OCI-LY1 (cell line): ENCODE measurements around the gene OPHN1.
"Not testable (repeated sequence)": the region's sequence is repeated elsewhere in the genome, so short reads cannot be mapped to it uniquely, and the experiment has no call there.

ENCODE experiments used
- H2AFZ ChIP-seq: fragments of 200-600 bp; sonication (generic), shearing (Covaris generic); 2 replicates; pipeline ENCODE4 v1.6.0; 2014; ENCODE audit warnings: antibody characterized with exemption, mild to moderate bottlenecking, low read length
- H3F3A ChIP-seq: fragments of 200-600 bp; sonication (generic), shearing (Covaris generic); 2 replicates; pipeline ENCODE4 v1.6.0; 2014; ENCODE audit warnings: mild to moderate bottlenecking, antibody characterized with exemption, low read length, moderate library complexity; ENCODE audit not compliant: insufficient read depth
- H3K27ac ChIP-seq: fragments of 200-600 bp; sonication (generic); 2 replicates; pipeline ENCODE4 v1.5.1; 2014; ENCODE audit warnings: low read length, mixed run types, mild to moderate bottlenecking, low read depth; ENCODE audit not compliant: poor library complexity, severe bottlenecking
- H3K27me3 ChIP-seq: fragments of 200-600 bp; sonication (generic); 2 replicates; pipeline ENCODE4 v1.6.0; 2014; ENCODE audit warnings: antibody characterized with exemption, mild to moderate bottlenecking, low read length, moderate library complexity; ENCODE audit not compliant: insufficient read depth
- H3K36me3 ChIP-seq: fragments of 200-600 bp; sonication (generic); 2 replicates; pipeline ENCODE4 v1.6.1; 2014; ENCODE audit warnings: mild to moderate bottlenecking, antibody characterized with exemption, low read length, moderate library complexity, mixed read lengths; ENCODE audit not compliant: insufficient read depth
- H3K4me1 ChIP-seq: fragments of 200-600 bp; sonication (generic); 2 replicates; pipeline ENCODE4 v1.5.1; 2014; ENCODE audit warnings: mild to moderate bottlenecking, low read length, moderate library complexity; ENCODE audit not compliant: insufficient read depth, severe bottlenecking
- H3K4me2 ChIP-seq: fragments of 200-600 bp; sonication (generic), shearing (Covaris generic); 2 replicates; pipeline ENCODE4 v1.6.1; 2014; ENCODE audit warnings: low read length
- H3K4me3 ChIP-seq: fragments of 200-600 bp; sonication (generic); 2 replicates; pipeline ENCODE4 v1.5.1; 2014; ENCODE audit warnings: low read length, low read depth, mild to moderate bottlenecking, mixed read lengths; ENCODE audit not compliant: poor library complexity, severe bottlenecking
- H3K79me2 ChIP-seq: fragments of 200-600 bp; shearing (Covaris generic); 2 replicates; pipeline ENCODE4 v1.6.1; 2016; ENCODE audit warnings: mixed run types, low read length, mixed read lengths; ENCODE audit not compliant: insufficient read depth
- H3K9ac ChIP-seq: fragments of 200-600 bp; sonication (generic), shearing (Covaris generic); 2 replicates; pipeline ENCODE4 v1.6.1; 2014; ENCODE audit warnings: mild to moderate bottlenecking, low read length, mixed read lengths
- H3K9me2 ChIP-seq: fragments of 200-600 bp; sonication (generic), shearing (Covaris generic); 2 replicates; pipeline ENCODE4 v1.6.1; 2014; ENCODE audit warnings: low read depth, mild to moderate bottlenecking, low read length, mixed read lengths
- H3K9me3 ChIP-seq: fragments of 200-600 bp; shearing (Covaris generic); 2 replicates; pipeline ENCODE4 v1.6.1; 2014; ENCODE audit warnings: low read length, mixed read lengths
- H4K20me1 ChIP-seq: fragments of 200-600 bp; sonication (generic), shearing (Covaris generic); 2 replicates; pipeline ENCODE4 v1.6.0; 2016; ENCODE audit warnings: mild to moderate bottlenecking, low read length; ENCODE audit not compliant: insufficient read depth
- EZH2 ChIP-seq: fragments of 200-600 bp; sonication (generic), shearing (Covaris generic); IDR thresholded peaks from 2 replicates; pipeline ENCODE4 v1.8.0; 2017; ENCODE audit warnings: borderline replicate concordance, mixed run types, mild to moderate bottlenecking, antibody characterized with exemption, low read length, moderate library complexity, mixed read lengths
- TF ChIP-seq, protein P1 (sequence below): fragments of 200-600 bp; sonication (generic), shearing (Covaris generic); IDR thresholded peaks from 2 replicates; pipeline ENCODE4 v1.5.1; 2017; ENCODE audit warnings: mild to moderate bottlenecking, antibody characterized with exemption, low read length, moderate library complexity, mixed read lengths

Gene OPHN1

DNA sequence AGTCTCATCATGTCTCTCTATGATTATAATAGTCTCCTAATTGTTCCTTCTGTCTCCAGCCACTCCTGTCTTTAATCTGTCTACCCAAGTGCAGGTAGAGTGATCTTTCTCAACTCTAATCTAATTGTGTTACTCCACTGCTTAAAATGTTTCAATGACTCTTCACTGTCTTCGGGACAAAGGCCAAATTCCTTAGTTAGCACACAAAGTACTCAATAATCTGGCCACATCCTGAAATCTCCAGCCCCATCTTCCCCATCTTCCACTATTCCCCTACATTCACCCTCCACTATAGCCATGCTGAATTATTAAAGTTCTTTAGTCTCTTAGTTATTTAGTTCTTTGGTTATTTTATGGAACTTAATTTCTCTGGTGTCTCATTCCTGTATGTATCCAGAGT, 353.3 kb downstream of the OPHN1 start:
- Histone ChIP-seq H3K27me3 (no peaks in the 10 kb centered on the region), H3K9ac (no peak overlapping the region), H3K9me3 (no peaks in the 10 kb centered on the region), H3K9me2 (no peaks in the 10 kb centered on the region), H2AFZ (no peak overlapping the region), H3K27ac (no peak overlapping the region), H3K4me2 (no peak overlapping the region), H4K20me1 (no peaks in the 10 kb centered on the region), H3K79me2 (no peaks in the 10 kb centered on the region), H3K36me3 (no peaks in the 10 kb centered on the region), H3K4me1 (no peaks in the 10 kb centered on the region), H3F3A (no peaks in the 10 kb centered on the region), H3K4me3 (no peak overlapping the region)
- TF ChIP-seq EZH2: no peak
- TF ChIP-seq, protein P1, sequence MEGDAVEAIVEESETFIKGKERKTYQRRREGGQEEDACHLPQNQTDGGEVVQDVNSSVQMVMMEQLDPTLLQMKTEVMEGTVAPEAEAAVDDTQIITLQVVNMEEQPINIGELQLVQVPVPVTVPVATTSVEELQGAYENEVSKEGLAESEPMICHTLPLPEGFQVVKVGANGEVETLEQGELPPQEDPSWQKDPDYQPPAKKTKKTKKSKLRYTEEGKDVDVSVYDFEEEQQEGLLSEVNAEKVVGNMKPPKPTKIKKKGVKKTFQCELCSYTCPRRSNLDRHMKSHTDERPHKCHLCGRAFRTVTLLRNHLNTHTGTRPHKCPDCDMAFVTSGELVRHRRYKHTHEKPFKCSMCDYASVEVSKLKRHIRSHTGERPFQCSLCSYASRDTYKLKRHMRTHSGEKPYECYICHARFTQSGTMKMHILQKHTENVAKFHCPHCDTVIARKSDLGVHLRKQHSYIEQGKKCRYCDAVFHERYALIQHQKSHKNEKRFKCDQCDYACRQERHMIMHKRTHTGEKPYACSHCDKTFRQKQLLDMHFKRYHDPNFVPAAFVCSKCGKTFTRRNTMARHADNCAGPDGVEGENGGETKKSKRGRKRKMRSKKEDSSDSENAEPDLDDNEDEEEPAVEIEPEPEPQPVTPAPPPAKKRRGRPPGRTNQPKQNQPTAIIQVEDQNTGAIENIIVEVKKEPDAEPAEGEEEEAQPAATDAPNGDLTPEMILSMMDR: no peak

DNA sequence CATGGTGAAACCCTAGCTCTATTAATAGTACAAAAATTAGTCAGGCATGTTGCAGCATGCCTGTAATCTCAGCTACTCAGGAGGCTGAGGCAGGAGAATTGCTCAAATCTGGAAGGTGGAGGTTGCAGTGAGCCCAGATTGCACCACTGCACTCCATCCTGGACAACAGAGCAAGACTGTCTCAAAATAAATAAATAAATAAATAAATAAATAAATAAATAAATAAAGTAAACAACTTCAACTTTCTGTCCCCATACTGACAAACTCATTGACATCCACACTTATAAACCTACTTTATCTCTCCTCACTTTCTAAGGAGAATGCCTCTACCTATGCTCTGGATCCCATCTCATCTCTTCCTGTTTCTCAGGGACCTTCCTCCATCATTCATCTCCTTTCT, 354.5 kb downstream of the OPHN1 start:
- H3K9me2 ChIP-seq, H4K20me1 ChIP-seq, H3K9me3 ChIP-seq, H3F3A ChIP-seq, H3K4me2 ChIP-seq, H3K36me3 ChIP-seq, H3K27ac ChIP-seq, H3K4me3 ChIP-seq, H3K79me2 ChIP-seq, H3K27me3 ChIP-seq, H3K9ac ChIP-seq, H3K4me1 ChIP-seq, H2AFZ ChIP-seq: not testable (repeated sequence)

DNA sequence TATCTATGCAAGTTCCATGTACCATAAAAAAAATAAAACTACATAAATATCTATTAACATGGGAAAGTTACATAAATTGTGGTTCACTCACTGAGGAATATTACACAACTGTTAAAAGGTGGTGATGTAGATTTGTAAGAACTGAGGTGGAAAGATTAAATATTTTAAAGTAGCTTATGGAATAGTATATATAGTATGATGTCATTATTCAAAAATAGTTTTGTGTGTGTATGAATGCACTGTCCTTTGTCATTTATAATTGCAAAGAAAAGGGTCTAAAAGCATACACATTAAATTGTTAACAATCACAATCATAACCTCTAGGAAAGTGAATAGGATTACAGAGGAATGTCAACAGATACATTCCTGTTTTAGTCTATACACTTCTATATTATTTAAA, 355.9 kb downstream of the OPHN1 start:
- Histone ChIP-seq H3K9me3 (no peaks in the 10 kb centered on the region), H3K36me3 (no peaks in the 10 kb centered on the region), H2AFZ (no peak overlapping the region), H3K79me2 (no peaks in the 10 kb centered on the region), H3K9me2 (no peaks in the 10 kb centered on the region), H3K4me2 (no peak overlapping the region), H3K27me3 (no peaks in the 10 kb centered on the region), H3K9ac (no peak overlapping the region), H4K20me1 (no peaks in the 10 kb centered on the region), H3K27ac (no peak overlapping the region), H3K4me1 (no peaks in the 10 kb centered on the region), H3K4me3 (no peak overlapping the region), H3F3A (no peaks in the 10 kb centered on the region)
- no peak for TF ChIP-seq EZH2
- TF ChIP-seq, protein P1: no peak

DNA sequence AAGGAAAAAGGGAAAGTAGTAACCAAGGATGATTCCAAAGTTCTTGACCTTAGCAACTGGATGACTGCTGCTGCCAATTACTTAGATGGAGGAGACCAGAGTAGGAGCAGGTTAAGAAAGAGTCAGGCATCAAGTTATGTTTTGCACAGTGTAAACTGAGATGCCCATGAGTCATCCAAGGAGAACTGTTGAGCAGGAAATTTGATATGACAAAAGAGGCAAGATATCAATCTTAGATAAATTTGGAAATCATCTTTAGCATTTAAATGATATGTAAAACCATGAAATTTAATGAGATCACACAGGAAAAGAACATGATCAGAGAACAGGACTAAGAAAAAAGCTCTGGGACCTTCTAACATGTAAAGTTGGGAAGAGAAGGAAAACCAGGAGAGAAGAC, 361.3 kb downstream of the OPHN1 start:
- H3K9me2 ChIP-seq: no peaks in the 10 kb centered on the region
- H3K4me3 ChIP-seq: no peak overlapping the region
- H3K4me1 ChIP-seq: no peaks in the 10 kb centered on the region
- no peak for TF ChIP-seq EZH2
- TF ChIP-seq, protein P1: no peak
- H3K27me3 ChIP-seq: no peaks in the 10 kb centered on the region
- no peaks in the 10 kb centered on the region for H3K79me2 ChIP-seq
- H3K9ac ChIP-seq: no peak overlapping the region
- no peaks in the 10 kb centered on the region for H3K36me3 ChIP-seq
- H3K4me2 ChIP-seq: no peak overlapping the region
- H3K27ac ChIP-seq: no peak overlapping the region
- no peaks in the 10 kb centered on the region for H3K9me3 ChIP-seq
- H3F3A ChIP-seq: no peaks in the 10 kb centered on the region
- H2AFZ ChIP-seq: no peak overlapping the region
- no peaks in the 10 kb centered on the region for H4K20me1 ChIP-seq

DNA sequence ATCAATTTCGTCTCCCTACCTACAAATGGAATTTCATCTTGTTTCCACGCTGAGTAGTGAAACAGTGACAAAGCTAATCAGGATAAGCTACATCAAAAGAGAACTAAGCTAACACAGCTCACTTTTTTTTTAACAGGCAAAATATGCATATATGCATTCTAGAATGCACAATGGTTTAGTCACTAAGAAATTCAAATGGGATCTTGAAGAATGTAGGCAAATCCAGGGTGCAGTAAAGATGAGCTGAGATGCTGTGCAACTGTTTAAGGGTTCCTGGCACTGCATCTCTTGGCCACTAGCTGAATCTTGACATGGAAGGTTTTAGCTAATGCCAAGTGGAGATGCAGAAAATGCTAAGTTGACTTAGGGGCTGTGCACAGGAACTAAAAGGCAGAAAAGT, 363.2 kb downstream of the OPHN1 start:
- H3K36me3 ChIP-seq, H3K4me2 ChIP-seq, H3K4me3 ChIP-seq, H3K9me3 ChIP-seq, H3K9ac ChIP-seq, H3K4me1 ChIP-seq, H3K79me2 ChIP-seq, H4K20me1 ChIP-seq, H3K27ac ChIP-seq, H2AFZ ChIP-seq, H3F3A ChIP-seq, H3K9me2 ChIP-seq, H3K27me3 ChIP-seq: not testable (repeated sequence)
